ENCODE measurements around the gene PSMB11.

Gene PSMB11

GRCh38 chr14:23047034-23047634 is 5.1 kb downstream of the PSMB11 start:
- no peak overlapping the region for H3K4me2 ChIP-seq (ENCODE audit: low read length)
- H3K4me1 ChIP-seq = no peaks in the 10 kb centered on the region
- H3K9me3 ChIP-seq (ENCODE audit: control insufficient read depth, low read length) = no peaks in the 10 kb centered on the region
- no peak for TF ChIP-seq CTCF (IDR thresholded peaks at IDR 0.05)
- H3K27ac ChIP-seq = no peak overlapping the region
- no peaks in the 10 kb centered on the region for H3K27me3 ChIP-seq (ENCODE audit: control insufficient read depth, insufficient read depth, low read length)
- H3K4me3 ChIP-seq (ENCODE audit: low read depth, low read length) = no peak overlapping the region
- H2AFZ ChIP-seq = no peak overlapping the region
- no peak overlapping the region for H3K9ac ChIP-seq
- no peaks in the 10 kb centered on the region for H3K36me3 ChIP-seq (ENCODE audit: control insufficient read depth, insufficient read depth, low read length)
- H3K79me2 ChIP-seq = no peaks in the 10 kb centered on the region

- H3K27ac ChIP-seq = no peak overlapping the region
- H3K27me3 ChIP-seq (ENCODE audit: control insufficient read depth, insufficient read depth, low read length) = no peaks in the 10 kb centered on the region
- no peak overlapping the region for H3K4me3 ChIP-seq (ENCODE audit: low read depth, low read length)
- no peak for TF ChIP-seq CTCF (IDR thresholded peaks at IDR 0.05)
- no peaks in the 10 kb centered on the region for H3K36me3 ChIP-seq (ENCODE audit: control insufficient read depth, insufficient read depth, low read length)
- no peaks in the 10 kb centered on the region for H3K9me3 ChIP-seq (ENCODE audit: control insufficient read depth, low read length)
- no peaks in the 10 kb centered on the region for H3K4me1 ChIP-seq
- no peaks in the 10 kb centered on the region for H3K79me2 ChIP-seq
- no peak overlapping the region for H3K4me2 ChIP-seq (ENCODE audit: low read length)
- no peak overlapping the region for H3K9ac ChIP-seq
- no peak overlapping the region for H2AFZ ChIP-seq
Observed at GRCh38 chr14:23047751-23048693, 6.0 kb downstream of the PSMB11 start.

GRCh38 chr14:23049011-23049410 is 7.0 kb downstream of the PSMB11 start:
- Histone ChIP-seq H3K79me2 (no peaks in the 10 kb centered on the region), H3K4me2 (ENCODE audit: low read length) (no peak overlapping the region), H3K9me3 (ENCODE audit: control insufficient read depth, low read length) (no peaks in the 10 kb centered on the region), H3K9ac (no peak overlapping the region), H3K4me3 (ENCODE audit: low read depth, low read length) (no peak overlapping the region), H2AFZ (no peak overlapping the region), H3K36me3 (ENCODE audit: control insufficient read depth, insufficient read depth, low read length) (no peaks in the 10 kb centered on the region), H3K27ac (no peak overlapping the region), H3K27me3 (ENCODE audit: control insufficient read depth, insufficient read depth, low read length) (no peaks in the 10 kb centered on the region), H3K4me1 (no peaks in the 10 kb centered on the region)
- no peak for TF ChIP-seq CTCF (IDR thresholded peaks at IDR 0.05)

GRCh38 chr14:23051141-23052057 is 9.4 kb downstream of the PSMB11 start:
- H3K4me2 ChIP-seq (ENCODE audit: low read length) = no peak overlapping the region
- peaks cover 6% of the 10 kb centered on the region for H3K4me1 ChIP-seq
- H3K36me3 ChIP-seq (ENCODE audit: control insufficient read depth, insufficient read depth, low read length) = no peaks in the 10 kb centered on the region
- no peak overlapping the region for H3K4me3 ChIP-seq (ENCODE audit: low read depth, low read length)
- no peak overlapping the region for H3K9ac ChIP-seq
- no peak overlapping the region for H3K27ac ChIP-seq
- no peaks in the 10 kb centered on the region for H3K9me3 ChIP-seq (ENCODE audit: control insufficient read depth, low read length)
- H3K79me2 ChIP-seq = no peaks in the 10 kb centered on the region
- H3K27me3 ChIP-seq (ENCODE audit: control insufficient read depth, insufficient read depth, low read length) = no peaks in the 10 kb centered on the region
- TF ChIP-seq CTCF (IDR thresholded peaks at IDR 0.05) = no peak
- no peak overlapping the region for H2AFZ ChIP-seq

Measured in parathyroid adenoma (tissue), 2 donors.